GM18951 (cell line): Measurements from ENCODE around the gene AFP.

Experiments
- POLR2A ChIP-seq: IDR thresholded peaks from 4 replicates; pipeline ENCODE4 v1.6.1; 2011; ENCODE audit warnings: mild to moderate bottlenecking; ENCODE audit not compliant: insufficient read length, insufficient read depth; ENCODE audit errors: extremely low read depth
- in situ Hi-C: fragments of 300-500 bp; cut with MboI; formaldehyde crosslinking; loops from one replicate; pipeline ENCODE4 v1.12.0; 2022; ENCODE audit warnings: low sequenced_read_pairs, mixed read lengths, inconsistent platforms; ENCODE audit not compliant: unreplicated experiment

The AFP gene

DNA sequence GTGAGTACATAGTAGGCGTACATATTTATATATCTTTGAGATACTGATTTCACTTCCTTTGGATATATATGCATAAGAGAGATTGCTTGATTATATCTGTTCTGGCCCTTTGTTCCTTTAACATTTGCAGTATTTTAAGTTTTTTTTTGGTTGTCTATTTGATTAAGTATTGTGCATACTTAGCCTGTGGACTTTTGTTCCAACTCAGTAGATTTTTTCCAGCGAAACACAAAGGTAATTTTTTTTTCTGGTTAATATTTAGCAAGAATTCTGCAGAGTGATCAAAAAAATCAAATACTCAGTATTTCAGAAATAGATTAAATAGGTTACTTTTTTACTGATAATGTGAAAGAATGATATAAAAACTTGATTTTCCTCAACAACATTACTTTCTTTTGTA lies 45.3 kb downstream of the AFP start, which contains the start of gene AFM:
Gene AFM, plus strand, starts transcription at position 388 of the 400 bp plus-strand sequence. CDS start 31 bp downstream, outside the sequence.
- TF ChIP-seq POLR2A: no peak
- in situ Hi-C loops: no loop called here

DNA sequence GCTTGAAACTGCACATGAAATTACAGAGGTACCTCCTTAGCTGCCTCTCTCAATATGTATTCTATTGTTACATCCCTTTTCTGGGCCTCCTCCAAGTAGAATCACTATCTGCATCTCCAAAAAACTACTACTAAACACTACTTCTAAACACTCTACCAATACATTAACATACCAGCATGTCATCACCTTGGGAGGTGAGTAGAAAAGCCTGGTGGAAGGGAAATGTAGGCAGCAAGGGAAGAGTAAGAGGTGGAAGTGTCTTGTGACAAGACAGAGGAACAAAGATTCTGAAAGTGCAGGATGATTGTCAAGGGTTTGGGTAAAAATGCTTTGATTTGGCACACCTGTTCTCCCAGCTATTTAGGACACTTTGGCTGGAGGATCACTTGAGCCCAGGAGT lies 49.1 kb downstream of the AFP start:
- no peak for TF ChIP-seq POLR2A
- in situ Hi-C loops: no loop called here

DNA sequence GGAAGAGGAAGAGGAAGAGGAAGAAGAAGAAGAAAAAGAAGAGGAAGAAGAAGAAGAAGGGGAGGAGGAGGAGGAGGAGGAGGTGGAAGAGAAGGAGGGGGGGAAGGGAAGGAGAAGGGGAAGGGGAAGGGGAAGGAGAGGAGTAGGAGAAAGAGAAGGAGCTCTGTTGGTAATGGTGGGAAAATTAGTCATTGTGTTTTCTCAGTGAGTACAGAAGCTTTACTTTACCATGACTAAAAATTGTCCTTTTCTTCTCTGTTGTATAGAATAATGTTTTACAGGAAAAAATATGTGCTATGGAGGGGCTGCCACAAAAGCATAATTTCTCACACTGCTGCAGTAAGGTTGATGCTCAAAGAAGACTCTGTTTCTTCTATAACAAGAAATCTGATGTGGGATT lies 49.6 kb downstream of the AFP start:
- no peak for TF ChIP-seq POLR2A
- in situ Hi-C loops: no loop called here

DNA sequence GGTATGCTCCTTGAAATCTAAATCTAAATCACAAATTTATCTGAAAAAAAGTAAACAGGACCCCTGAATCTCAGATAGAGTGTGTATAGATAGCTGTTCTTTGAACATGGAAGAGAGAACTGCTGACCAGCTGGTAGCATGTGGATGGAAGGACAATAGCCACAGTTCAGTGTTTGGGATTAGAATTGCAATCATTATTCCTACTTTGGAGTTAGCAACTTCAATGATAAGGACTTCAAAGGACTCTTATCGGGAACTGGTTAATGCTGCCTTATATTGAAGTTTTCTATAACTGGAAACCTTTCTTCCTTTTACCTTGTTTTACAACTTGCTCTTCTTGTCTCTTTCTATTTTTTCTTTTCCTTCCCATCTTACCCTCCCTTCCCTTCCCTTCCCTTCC lies 50.5 kb downstream of the AFP start:
- in situ Hi-C loops: no loop called here
- no peak for TF ChIP-seq POLR2A

DNA sequence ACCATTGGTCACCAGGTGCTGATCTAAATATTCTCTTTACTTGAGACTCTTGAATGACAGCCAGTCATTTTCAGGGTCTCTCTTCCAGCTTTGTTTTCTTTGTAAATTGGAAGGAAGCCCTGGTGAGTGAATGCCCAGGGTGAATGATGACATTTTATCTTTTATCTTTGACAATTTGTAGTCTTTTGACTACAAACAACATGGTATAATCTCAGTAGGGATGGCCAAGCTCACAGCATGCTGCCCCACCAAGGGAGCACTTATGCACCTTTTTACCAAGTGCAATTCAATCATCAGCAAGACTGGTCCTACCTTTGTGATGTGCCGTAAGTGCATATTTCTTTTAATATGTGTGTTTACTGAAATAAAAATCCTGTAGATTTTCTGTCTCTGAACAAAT lies 51.2 kb downstream of the AFP start:
- in situ Hi-C loops: no loop called here
- no peak for TF ChIP-seq POLR2A

GRCh38 chr4:73499996-73500765 lies 64.2 kb downstream of the AFP start:
- in situ Hi-C loops: no loop called here
- no peak for TF ChIP-seq POLR2A

DNA sequence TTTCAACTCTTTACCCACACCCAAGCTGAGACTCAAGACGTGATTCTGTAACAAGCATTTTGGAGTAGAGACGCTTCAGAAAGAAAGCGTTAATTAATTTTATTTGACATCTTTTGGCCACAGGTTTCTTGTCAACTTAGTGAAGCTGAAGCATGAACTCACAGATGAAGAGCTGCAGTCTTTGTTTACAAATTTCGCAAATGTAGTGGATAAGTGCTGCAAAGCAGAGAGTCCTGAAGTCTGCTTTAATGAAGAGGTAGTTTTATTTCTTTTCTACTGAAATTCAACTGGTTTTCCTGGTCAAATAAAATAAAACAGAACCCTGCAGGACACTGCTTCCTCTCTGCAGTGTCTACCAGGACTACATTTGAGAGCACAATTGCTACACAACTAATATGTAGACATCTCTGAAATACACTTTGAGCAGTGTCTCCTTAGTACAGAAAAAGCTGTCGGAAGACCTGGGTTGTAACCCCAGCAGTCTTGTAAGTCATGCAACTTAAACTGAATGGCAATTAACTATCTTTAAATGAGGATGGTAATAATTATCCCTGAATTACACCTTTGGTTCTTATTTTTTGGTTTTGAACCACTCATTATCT lies 65.7 kb downstream of the AFP start:
- in situ Hi-C loops: no loop called here
- TF ChIP-seq POLR2A: no peak

DNA sequence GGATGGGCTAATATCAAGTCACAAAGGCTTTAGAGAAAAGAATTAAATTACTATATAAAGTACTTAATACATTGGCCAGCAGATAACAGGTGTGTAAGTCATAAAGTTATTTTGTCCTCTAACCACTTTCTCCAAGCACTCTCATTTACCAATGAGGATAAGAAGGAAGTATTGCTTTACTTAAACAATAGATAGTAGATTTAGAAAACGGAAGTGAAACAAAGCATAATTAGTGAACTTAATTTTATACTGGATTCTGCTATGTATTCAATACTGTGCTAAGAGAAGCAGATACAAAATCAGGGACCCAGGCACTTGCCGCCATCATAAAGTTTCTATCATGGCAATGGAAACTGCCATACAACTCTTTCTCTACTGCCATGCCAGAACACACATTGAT lies 69.5 kb downstream of the AFP start:
- in situ Hi-C loops: no loop called here
- TF ChIP-seq POLR2A: no peak
